Liver (tissue), 9 donors: ENCODE measurements around the gene ZBTB2. TPM values are rescaled to one million over a fixed set of nuclear protein-coding genes. Genes with fewer than 3 reads are reported as not detected.

Source experiments
- DNase-seq: peaks from one replicate; pipeline ENCODE4 v3.0.0-alpha.2; 2017; ENCODE audit warnings: low spot score
- H3K27ac ChIP-seq, 2 donors: one replicate each; pipeline ENCODE4 v1.7.0; 2013; ENCODE audit warnings: inconsistent platforms in 2 of 2, low read length in 2 of 2, control low read depth in 1 of 2, low read depth in 1 of 2, mild to moderate bottlenecking in 1 of 2
- H3K27me3 ChIP-seq, 4 donors: one replicate each; pipeline versions ENCODE4 v1.6.1 to v1.7.0; 2013; ENCODE audit warnings: low read length in 3 of 4, inconsistent platforms in 1 of 4, mild to moderate bottlenecking in 1 of 4, moderate library complexity in 1 of 4; ENCODE audit not compliant: control insufficient read depth in 4 of 4, insufficient read depth in 4 of 4
- H3K36me3 ChIP-seq, 4 donors: one replicate each; pipeline versions ENCODE4 v1.6.1 to v1.7.0; 2013; ENCODE audit warnings: low read length in 3 of 4, mild to moderate bottlenecking in 3 of 4, low read depth in 1 of 4, moderate library complexity in 1 of 4; ENCODE audit not compliant: control insufficient read depth in 4 of 4, insufficient read depth in 3 of 4
- H3K4me1 ChIP-seq, 4 donors: one replicate each; pipeline versions ENCODE4 v1.6.1 to v1.7.0; 2013; ENCODE audit warnings: low read length in 3 of 4, mild to moderate bottlenecking in 3 of 4, moderate library complexity in 1 of 4; ENCODE audit not compliant: control insufficient read depth in 4 of 4, insufficient read depth in 4 of 4
- H3K4me3 ChIP-seq, 3 donors: one replicate each; pipeline versions ENCODE4 v1.6.1 to v1.7.0; 2013; ENCODE audit warnings: low read length in 3 of 3, control low read depth in 1 of 3, low read depth in 1 of 3, mild to moderate bottlenecking in 1 of 3
- H3K9ac ChIP-seq, 2 donors: one replicate each; pipeline ENCODE4 v1.7.0; 2013; ENCODE audit warnings: low read length in 2 of 2, mild to moderate bottlenecking in 2 of 2, moderate library complexity in 2 of 2, control low read depth in 1 of 2, low read depth in 1 of 2
- H3K9me3 ChIP-seq, 4 donors: one replicate each; pipeline versions ENCODE4 v1.6.1 to v1.7.0; 2013; ENCODE audit warnings: low read length in 3 of 4; ENCODE audit not compliant: control insufficient read depth in 4 of 4
- CTCF ChIP-seq: fragments of 150-350 bp; IDR thresholded peaks from 2 replicates; pipeline ENCODE4 v1.5.1; 2017; ENCODE audit warnings: improper control_type of control experiment, low read depth, low read length; ENCODE audit not compliant: missing input control
- EGR1 ChIP-seq, 2 donors: IDR thresholded peaks; 2 replicates each; pipeline ENCODE4 v1.6.1; 2016 to 2018; ENCODE audit warnings: antibody characterized with exemption in 2 of 2, low read depth in 2 of 2
- FOXA1 ChIP-seq: IDR thresholded peaks from 2 replicates; pipeline ENCODE4 v1.6.1; 2016; ENCODE audit warnings: antibody characterized with exemption
- FOXA2 ChIP-seq: IDR thresholded peaks from 2 replicates; pipeline ENCODE4 v1.6.1; 2016; ENCODE audit warnings: antibody characterized with exemption
- GABPA ChIP-seq, 2 donors: IDR thresholded peaks in 1 of 2; conservative IDR thresholded peaks in 1 of 2; 2 replicates each; pipeline ENCODE4 v1.6.1; 2016; ENCODE audit warnings: antibody characterized with exemption in 2 of 2, mild to moderate bottlenecking in 1 of 2, moderate library complexity in 1 of 2
- HNF4A ChIP-seq, 2 donors: conservative IDR thresholded peaks; 2 replicates each; pipeline ENCODE4 v1.6.1; 2016; ENCODE audit warnings: antibody characterized with exemption in 2 of 2, mild to moderate bottlenecking in 2 of 2
- HNF4G ChIP-seq: IDR thresholded peaks from 2 replicates; pipeline ENCODE4 v1.6.1; 2016; ENCODE audit warnings: antibody characterized with exemption
- JUND ChIP-seq, 2 donors: IDR thresholded peaks; 2 replicates each; pipeline ENCODE4 v1.6.1; 2016; ENCODE audit warnings: antibody characterized with exemption in 2 of 2
- MAX ChIP-seq: IDR thresholded peaks from 2 replicates; pipeline ENCODE4 v1.6.1; 2016; ENCODE audit warnings: antibody characterized with exemption
- NR2F2 ChIP-seq: IDR thresholded peaks from 2 replicates; pipeline ENCODE4 v1.6.1; 2016; ENCODE audit warnings: antibody characterized with exemption
- RAD21 ChIP-seq, 2 donors: IDR thresholded peaks; 2 replicates each; pipeline ENCODE4 v1.6.1; 2016; ENCODE audit warnings: antibody characterized with exemption in 2 of 2, mild to moderate bottlenecking in 2 of 2
- RXRA ChIP-seq, 2 donors: IDR thresholded peaks; 2 replicates each; pipeline ENCODE4 v1.6.1; 2017 to 2018; ENCODE audit warnings: antibody characterized with exemption in 2 of 2, mild to moderate bottlenecking in 1 of 2
- SP1 ChIP-seq: IDR thresholded peaks from 2 replicates; pipeline ENCODE4 v1.6.1; 2018; ENCODE audit warnings: antibody characterized with exemption, mild to moderate bottlenecking
- TAF1 ChIP-seq: conservative IDR thresholded peaks from 2 replicates; pipeline ENCODE4 v1.6.1; 2016; ENCODE audit warnings: antibody characterized with exemption, mild to moderate bottlenecking
- YY1 ChIP-seq: IDR thresholded peaks from 2 replicates; pipeline ENCODE4 v1.6.1; 2016; ENCODE audit warnings: antibody characterized with exemption, mild to moderate bottlenecking
- WGBS: extraction: QIAGEN DNeasy Blood & Tissue Kit; methylation state at CpG from one replicate; pipeline ENCODE4 v1.1.7; 2013; 5-methylcytosine and 5-hydroxymethylcytosine counted together
- polyA plus RNA-seq, 2 donors: library from polyadenylated mRNA; stranded (reverse) in 1 of 2; unstranded in 1 of 2; fragments of 200-250 nt in 1 of 2; fragments of >200 nt in 1 of 2; fragmentation: Nextera tagmentation in 1 of 2; extraction: Ambion mirVana in 1 of 2; gene quantifications; one replicate each; pipeline versions ENCODE4 v1.2.1 to v1.2.3, GENCODE V29; 2013 to 2015
- total RNA-seq, 2 donors: library from RNA; depleted of rRNA; stranded (reverse); fragments of >200 nt; gene quantifications; one replicate each; pipeline ENCODE4 v1.2.3, GENCODE V29; 2014
- TF ChIP-seq, protein P1 (sequence below): IDR thresholded peaks from 2 replicates; pipeline ENCODE4 v1.6.1; 2016; ENCODE audit warnings: antibody characterized with exemption, mild to moderate bottlenecking
- TF ChIP-seq, protein P2 (sequence below): IDR thresholded peaks from 2 replicates; pipeline ENCODE4 v1.6.1; 2016; ENCODE audit warnings: antibody characterized with exemption
- TF ChIP-seq, protein P3 (sequence below): IDR thresholded peaks from 2 replicates; pipeline ENCODE4 v1.6.1; 2016; ENCODE audit warnings: antibody characterized with exemption
- donor health status: healthy.
- donor health status: healthy.
- donor health status: healthy.
- donor health status: healthy.
- donor health status: healthy.

The ZBTB2 gene
- total and polyA plus RNA-seq, 4 donors = 2.5 to 4.2 (median 3.0) TPM

DNA sequence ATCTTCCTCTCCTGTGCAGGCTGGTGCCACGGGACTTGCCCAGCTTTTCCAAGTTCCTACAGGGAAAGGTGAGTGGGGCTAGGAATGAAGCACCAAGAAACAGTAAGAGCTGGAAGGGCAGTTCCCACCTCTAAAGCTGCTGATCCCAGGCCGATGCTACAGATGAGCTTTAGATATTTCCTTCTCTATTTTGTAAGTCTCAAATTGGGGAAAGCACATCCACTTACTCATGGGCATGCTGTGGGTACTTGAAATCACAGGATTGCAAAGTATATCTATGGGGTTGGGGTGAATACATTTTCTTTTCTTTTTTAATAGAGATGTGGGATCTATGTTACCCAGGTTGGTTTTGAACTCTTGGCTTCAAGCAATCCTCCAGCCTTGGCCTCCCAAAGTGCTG, 3.1 kb downstream of the ZBTB2 start:
- Histone ChIP-seq H3K4me3 (no peak overlapping the region), H3K4me1 (peaks cover 8 to 35% (median 28%) of the 10 kb centered on the region in 4 donors), H3K27ac (no peak overlapping the region), H3K36me3 (peaks cover 0 to 3% (median 0%) of the 10 kb centered on the region in 4 donors), H3K27me3 (no peaks in the 10 kb centered on the region), H3K9ac (no peak overlapping the region), H3K9me3 (no peaks in the 10 kb centered on the region)
- DNase-seq = no peak
- TF ChIP-seq SP1 (no peak), HNF4G (no peak), FOXA2 (no peak), MAX (no peak), TAF1 (no peak), EGR1 (IDR thresholded peaks at IDR 0.05; ENCODE audit: low read depth in 2 of 2) (no peak), RXRA (IDR thresholded peaks at IDR 0.05) (no peak), GABPA (IDR thresholded peaks at IDR 0.05 in 1 of 2, conservative IDR thresholded peaks at IDR 0.05 in 1 of 2) (no peak), CTCF (no peak), YY1 (no peak), HNF4A (conservative IDR thresholded peaks at IDR 0.05) (no peak), NR2F2 (no peak), FOXA1 (no peak), JUND (IDR thresholded peaks at IDR 0.05) (no peak), RAD21 (IDR thresholded peaks at IDR 0.05) (no peak)
- TF ChIP-seq, protein P1, sequence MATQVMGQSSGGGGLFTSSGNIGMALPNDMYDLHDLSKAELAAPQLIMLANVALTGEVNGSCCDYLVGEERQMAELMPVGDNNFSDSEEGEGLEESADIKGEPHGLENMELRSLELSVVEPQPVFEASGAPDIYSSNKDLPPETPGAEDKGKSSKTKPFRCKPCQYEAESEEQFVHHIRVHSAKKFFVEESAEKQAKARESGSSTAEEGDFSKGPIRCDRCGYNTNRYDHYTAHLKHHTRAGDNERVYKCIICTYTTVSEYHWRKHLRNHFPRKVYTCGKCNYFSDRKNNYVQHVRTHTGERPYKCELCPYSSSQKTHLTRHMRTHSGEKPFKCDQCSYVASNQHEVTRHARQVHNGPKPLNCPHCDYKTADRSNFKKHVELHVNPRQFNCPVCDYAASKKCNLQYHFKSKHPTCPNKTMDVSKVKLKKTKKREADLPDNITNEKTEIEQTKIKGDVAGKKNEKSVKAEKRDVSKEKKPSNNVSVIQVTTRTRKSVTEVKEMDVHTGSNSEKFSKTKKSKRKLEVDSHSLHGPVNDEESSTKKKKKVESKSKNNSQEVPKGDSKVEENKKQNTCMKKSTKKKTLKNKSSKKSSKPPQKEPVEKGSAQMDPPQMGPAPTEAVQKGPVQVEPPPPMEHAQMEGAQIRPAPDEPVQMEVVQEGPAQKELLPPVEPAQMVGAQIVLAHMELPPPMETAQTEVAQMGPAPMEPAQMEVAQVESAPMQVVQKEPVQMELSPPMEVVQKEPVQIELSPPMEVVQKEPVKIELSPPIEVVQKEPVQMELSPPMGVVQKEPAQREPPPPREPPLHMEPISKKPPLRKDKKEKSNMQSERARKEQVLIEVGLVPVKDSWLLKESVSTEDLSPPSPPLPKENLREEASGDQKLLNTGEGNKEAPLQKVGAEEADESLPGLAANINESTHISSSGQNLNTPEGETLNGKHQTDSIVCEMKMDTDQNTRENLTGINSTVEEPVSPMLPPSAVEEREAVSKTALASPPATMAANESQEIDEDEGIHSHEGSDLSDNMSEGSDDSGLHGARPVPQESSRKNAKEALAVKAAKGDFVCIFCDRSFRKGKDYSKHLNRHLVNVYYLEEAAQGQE = no peak
- TF ChIP-seq, protein P2, sequence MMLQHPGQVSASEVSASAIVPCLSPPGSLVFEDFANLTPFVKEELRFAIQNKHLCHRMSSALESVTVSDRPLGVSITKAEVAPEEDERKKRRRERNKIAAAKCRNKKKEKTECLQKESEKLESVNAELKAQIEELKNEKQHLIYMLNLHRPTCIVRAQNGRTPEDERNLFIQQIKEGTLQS = no peak
- TF ChIP-seq, protein P3, sequence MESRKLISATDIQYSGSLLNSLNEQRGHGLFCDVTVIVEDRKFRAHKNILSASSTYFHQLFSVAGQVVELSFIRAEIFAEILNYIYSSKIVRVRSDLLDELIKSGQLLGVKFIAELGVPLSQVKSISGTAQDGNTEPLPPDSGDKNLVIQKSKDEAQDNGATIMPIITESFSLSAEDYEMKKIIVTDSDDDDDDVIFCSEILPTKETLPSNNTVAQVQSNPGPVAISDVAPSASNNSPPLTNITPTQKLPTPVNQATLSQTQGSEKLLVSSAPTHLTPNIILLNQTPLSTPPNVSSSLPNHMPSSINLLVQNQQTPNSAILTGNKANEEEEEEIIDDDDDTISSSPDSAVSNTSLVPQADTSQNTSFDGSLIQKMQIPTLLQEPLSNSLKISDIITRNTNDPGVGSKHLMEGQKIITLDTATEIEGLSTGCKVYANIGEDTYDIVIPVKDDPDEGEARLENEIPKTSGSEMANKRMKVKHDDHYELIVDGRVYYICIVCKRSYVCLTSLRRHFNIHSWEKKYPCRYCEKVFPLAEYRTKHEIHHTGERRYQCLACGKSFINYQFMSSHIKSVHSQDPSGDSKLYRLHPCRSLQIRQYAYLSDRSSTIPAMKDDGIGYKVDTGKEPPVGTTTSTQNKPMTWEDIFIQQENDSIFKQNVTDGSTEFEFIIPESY = no peak
- 88% methylated on average over 2 of the region's 2 CpGs for WGBS
